Mammary epithelial cell (primary cell): ENCODE data around the gene AKT3.

Experiments used
- CTCF ChIP-seq, 2 donors: IDR thresholded peaks in 1 of 2; conservative IDR thresholded peaks in 1 of 2; 2 replicates each; pipeline ENCODE4 v1.5.1; 2011 to 2012; ENCODE audit warnings: inconsistent platforms in 2 of 2, low read length in 2 of 2, mild to moderate bottlenecking in 2 of 2, control low read depth in 1 of 2, low read depth in 1 of 2; ENCODE audit not compliant: insufficient read depth in 1 of 2; ENCODE audit errors: extremely low read depth in 1 of 2
- EZH2 ChIP-seq: IDR thresholded peaks from 2 replicates; pipeline ENCODE4 v1.6.1; 2012; ENCODE audit warnings: low read length, inconsistent platforms, borderline replicate concordance

DNA sequence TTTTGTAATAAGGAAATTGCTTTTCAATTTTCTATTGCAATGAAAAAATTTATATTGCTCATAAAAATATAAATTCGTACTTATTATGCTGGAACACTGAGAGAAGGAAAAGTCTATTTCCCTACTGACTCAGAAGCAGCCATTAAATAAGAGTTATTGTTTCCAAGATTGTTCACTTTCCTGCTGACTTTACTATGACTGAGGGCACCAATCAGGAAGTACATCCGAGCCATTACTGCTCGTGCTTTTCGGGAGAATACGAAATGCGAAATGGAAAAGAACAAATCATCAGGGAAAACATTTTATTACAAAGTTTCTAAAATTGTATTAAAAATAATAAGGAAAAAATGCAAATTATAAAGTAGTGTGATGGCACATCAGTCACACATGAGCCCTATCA is 204.8 kb downstream of the AKT3 start:
- TF ChIP-seq CTCF (conservative IDR thresholded peaks at IDR 0.05 in 1 of 2, IDR thresholded peaks at IDR 0.05 in 1 of 2; ENCODE audit: extremely low read depth in 1 of 2, insufficient read depth in 1 of 2, low read depth in 1 of 2, low read length in 2 of 2): no peak
- no peak for TF ChIP-seq EZH2
